Activated naive CD4-positive, alpha-beta T cell treated with anti-CD3 and anti-CD28 coated beads, Interleukin-2, amount 50 U/mL, for 72 hours (primary cell): ENCODE results near the gene NOC4L. TPM values are rescaled to one million over a fixed set of nuclear protein-coding genes. Genes with fewer than 3 reads are reported as not detected.
"Not testable (repeated sequence)": the region's sequence is repeated elsewhere in the genome, so short reads cannot be mapped to it uniquely, and the experiment has no call there.

Source experiments
- ATAC-seq, 2 donors: fragments of 150-1000 bp; cut with Tn5 transposase; 2 replicates each; pipeline ENCODE4 v1.10.0; 2021; ENCODE audit warnings: mild to moderate bottlenecking in 2 of 2, moderate library complexity in 2 of 2
- DNase-seq, 2 donors: peaks; one replicate each; pipeline ENCODE4 v3.0.0; 2021 to 2022; ENCODE audit warnings: low spot score in 2 of 2
- H3K27ac Mint-ChIP-seq, 2 donors: one replicate each; pipeline ENCODE4 v1.8.0; 2022; ENCODE audit warnings: mild to moderate bottlenecking in 2 of 2, mixed read lengths in 2 of 2
- H3K36me3 Mint-ChIP-seq, 2 donors: one replicate each; pipeline ENCODE4 v1.8.0; 2022; ENCODE audit warnings: mixed read lengths in 2 of 2
- H3K9me3 Mint-ChIP-seq, 2 donors: one replicate each; pipeline ENCODE4 v1.8.0; 2022; ENCODE audit warnings: mixed read lengths in 2 of 2
- total RNA-seq, 2 donors: library from RNA; stranded (reverse); gene quantifications; one replicate each; pipeline ENCODE4 v1.2.3, GENCODE V29; 2022

NOC4L gene
- total RNA-seq, 2 donors from 2014 or later: 21.0 to 29.3 TPM

DNA sequence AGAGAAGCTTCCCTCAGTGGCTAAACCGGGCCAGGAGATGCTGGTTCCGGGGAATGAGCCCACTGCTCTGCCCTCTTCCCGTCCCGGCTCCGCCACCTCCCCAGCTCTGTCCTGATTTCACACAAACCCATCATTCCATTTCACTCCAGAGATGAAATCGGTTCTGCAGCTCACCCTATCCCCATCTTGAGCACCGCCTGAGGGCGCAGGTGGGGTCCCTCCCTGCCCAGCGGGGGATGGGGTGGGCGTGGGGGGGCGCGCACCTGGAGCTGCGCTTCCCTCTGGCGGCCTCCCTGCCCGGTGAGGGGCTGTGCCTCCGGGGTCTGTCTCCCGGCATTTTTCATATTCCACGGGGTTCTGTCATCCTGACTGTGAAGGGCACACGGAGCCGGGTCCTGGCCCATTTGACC is 44.7 kb downstream of the NOC4L start:
- ATAC-seq (no peak), DNase-seq (no peak)
- Mint-ChIP-seq H3K27ac (peak overlapping the region in 1 of 2 donors; percentile 61), H3K9me3 (peaks cover 7 to 8% of the 10 kb centered on the region in 2 donors), H3K36me3 (peaks cover 18 to 25% of the 10 kb centered on the region in 2 donors)

DNA sequence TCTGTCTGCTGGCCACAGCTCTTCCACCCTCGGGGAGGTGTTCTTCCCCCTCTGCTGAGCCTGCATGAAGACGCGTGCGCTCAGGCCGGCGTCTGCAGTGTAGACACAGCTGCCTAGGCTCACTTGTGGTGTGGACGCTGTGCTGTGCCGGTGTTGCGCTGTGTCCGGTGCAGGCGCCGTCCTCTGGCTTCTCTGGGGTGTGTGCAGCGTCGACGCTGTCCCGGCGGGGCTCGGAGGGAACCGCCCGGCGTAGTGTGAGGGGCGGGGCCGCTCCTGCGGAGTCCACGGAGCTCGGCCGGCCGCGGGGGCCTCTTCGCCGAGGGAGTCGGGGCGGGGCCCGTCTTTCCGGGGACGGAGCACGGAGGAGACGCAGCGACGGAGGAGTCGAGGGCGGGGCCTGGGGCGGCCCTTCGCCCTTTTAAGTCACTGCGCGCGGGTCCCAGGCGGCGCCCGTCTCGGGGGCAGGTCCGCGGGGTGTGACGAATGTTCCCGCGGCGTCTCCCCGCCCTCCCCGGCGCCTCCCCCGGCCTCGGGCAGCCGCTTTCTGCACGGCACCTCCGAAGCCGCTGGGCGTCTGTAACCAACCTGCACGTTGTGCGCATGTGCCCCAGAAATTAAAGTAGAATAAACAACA is 45.2 kb downstream of the NOC4L start:
- peak; percentile 91 to 93 for DNase-seq

DNA sequence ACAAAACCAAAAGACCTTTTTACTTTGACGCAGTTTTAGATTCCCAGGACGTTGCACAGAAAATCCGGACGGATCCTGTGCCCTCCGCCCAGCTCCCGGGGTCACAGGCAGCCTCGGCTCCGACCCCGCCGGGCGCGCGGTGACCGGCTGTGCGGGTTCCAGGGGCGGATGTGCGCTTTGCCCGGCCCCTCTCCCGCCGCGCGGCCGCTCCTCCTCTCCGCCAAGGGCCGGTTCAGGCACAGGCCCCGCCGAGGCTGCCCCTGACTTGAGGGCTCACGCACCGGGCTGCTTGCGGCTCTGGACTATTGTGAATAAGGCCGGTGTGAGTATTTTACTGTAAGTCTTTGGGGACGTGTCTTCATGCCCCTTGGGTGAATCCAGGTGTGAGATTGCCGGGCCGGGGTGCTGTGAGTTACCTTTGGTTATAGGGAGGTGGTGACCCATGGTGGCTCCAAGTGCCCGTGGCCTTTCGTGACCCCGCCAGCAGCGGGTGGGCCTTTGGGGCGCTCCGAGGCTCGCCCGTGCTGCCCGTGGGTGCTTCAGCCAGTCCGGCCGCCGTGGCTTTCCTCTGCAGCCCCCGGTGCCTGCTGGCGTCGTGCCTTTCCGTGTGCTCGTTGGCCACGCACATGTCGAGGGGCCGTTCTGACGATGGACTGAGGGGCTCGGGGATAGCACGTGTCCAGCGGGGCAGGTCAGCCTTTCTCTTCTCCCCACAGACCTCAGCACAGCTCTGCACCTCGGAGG is 45.9 kb downstream of the NOC4L start:
- peaks cover 7 to 12% of the 10 kb centered on the region in 2 donors for H3K9me3 Mint-ChIP-seq
- no peak for DNase-seq
- peak overlapping the region in 1 of 2 donors; percentile 61 for H3K27ac Mint-ChIP-seq
- peaks cover 23 to 29% of the 10 kb centered on the region in 2 donors for H3K36me3 Mint-ChIP-seq
- peak; percentile 20 to 28 for ATAC-seq

More for the DNA sequence above, 45.2 kb downstream of the NOC4L start:
- peak overlapping the region in 1 of 2 donors; percentile 61 for H3K27ac Mint-ChIP-seq
- H3K36me3 Mint-ChIP-seq: peaks cover 23 to 29% of the 10 kb centered on the region in 2 donors
- ATAC-seq: peak; percentile 91 to 97
- peaks cover 7 to 12% of the 10 kb centered on the region in 2 donors for H3K9me3 Mint-ChIP-seq

DNA sequence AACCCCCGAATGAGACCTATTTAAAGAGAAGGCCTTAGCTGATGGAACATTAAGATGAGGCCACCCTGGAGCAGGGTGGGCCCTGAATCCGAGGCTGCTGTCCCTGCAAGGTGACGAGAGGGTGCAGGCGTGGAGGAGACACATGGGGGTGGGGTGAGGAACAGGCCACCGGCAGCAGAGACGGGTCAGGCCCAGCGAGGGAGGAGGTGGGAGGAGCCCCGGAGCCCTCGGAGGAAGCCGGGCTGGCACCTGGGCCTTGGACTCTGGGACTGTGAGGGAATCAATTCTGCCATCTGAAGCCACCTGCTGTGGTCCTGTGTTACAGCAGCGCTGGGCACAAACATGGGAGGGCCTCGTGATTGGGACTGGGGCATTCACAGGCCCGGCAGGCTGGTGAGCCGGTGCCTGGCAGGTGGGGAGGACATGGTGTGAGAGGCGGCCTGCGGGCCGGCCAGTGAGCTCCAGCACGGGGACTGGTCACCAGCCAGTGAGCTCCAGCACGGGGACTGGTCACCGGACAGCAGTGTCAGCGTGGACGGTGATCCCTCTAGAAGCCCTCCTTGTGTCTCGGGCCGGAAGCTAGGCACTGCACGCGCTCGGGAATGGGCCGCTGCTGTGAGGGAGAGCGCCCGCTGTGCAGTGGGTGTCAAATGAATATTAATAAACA is 46.7 kb downstream of the NOC4L start:
- no peak for ATAC-seq
- peaks cover 7 to 12% of the 10 kb centered on the region in 2 donors for H3K9me3 Mint-ChIP-seq
- no peak for DNase-seq
- H3K27ac Mint-ChIP-seq: no peak overlapping the region
- peaks cover 16 to 24% of the 10 kb centered on the region in 2 donors for H3K36me3 Mint-ChIP-seq

DNA sequence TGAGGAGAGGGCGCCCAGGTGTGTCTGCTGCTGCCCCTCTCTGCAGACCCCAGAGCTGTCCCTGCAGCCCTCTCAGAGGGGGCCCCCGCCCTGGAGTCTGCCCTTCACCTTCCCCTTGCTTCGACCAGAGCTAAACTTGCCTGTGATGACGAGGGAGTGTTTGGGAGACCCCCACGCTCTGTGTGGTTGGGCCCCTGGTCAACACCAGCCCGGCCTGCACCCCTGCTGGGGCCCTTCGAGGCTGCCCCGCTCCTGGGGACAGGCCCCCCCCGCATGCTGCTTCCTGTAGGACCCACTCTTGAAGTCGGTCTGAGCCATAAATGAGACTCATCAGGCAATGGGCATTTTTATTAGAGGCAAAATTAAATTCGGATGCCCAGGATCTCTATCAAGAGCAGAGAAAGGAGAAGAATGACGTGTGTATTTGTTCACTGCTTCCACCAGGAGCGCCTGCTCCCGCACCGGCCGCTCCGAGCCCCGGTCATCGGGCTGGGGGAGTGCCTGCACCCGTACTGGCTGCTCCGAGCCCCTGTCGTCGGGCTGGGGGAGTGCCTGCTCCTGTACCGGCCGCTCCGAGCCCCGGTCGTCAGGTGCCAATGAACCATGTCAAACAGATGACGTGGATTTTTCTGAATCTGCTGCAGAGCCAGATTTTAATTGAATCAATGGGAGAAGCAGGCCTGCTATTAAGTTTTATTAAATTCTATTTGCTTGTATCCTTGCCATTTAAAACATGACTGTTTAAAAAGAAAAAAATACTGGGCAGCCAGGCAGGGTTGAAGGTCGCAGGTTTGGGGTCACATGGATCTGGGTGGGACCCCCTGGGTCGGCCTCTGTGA is 47.7 kb downstream of the NOC4L start:
- peaks cover 15 to 23% of the 10 kb centered on the region in 2 donors for H3K36me3 Mint-ChIP-seq
- H3K9me3 Mint-ChIP-seq: peaks cover 7 to 12% of the 10 kb centered on the region in 2 donors
- no peak overlapping the region for H3K27ac Mint-ChIP-seq
- DNase-seq (no peak), ATAC-seq (no peak)

DNA sequence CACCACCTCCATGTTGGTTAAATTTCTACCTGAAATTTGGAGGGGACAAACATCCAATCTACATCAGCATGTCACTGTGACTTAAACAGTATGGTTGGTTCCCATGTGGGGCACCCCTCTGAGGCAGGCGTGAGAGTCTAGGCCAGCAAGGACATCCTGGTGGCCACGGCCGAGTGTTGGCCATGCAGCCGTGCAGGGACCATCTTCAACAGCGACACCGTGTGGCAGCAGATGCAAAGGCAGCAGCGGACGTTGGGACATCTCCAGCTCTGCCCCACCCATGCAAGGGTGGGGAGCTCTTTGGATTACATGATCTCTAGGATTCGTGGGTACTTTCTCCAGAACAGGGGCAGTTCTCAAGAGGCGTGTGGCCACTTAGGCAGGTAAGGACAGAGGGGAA is 49.8 kb downstream of the NOC4L start:
- DNase-seq (peak in 1 of 2 donors; percentile 60), ATAC-seq (no peak)
- Mint-ChIP-seq H3K9me3 (peaks cover 7 to 12% of the 10 kb centered on the region in 2 donors), H3K27ac (peak overlapping the region in 1 of 2 donors; percentile 44), H3K36me3 (peaks cover 15 to 18% of the 10 kb centered on the region in 2 donors)

DNA sequence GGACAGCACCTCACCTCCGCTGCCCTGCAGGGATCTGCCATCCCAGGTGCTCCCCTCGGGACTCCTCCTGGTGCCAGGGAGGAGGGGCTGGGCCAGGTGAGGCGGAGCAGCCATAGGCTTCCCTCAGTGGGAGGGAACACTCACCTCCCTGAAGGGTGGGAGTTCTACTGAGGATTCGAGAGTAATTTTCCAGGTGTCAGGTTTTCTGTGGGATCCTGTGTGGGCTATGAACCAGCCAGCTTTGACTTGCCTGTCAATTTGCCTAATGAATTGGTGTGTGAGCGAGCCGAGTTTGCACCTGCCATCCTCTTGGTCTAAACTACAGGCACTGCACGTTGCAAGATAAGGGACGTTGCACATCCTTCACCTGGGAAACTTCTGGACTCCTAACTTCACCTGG is 50.3 kb downstream of the NOC4L start:
- Mint-ChIP-seq H3K36me3 (peaks cover 13 to 15% of the 10 kb centered on the region in 2 donors), H3K27ac (no peak overlapping the region), H3K9me3 (peaks cover 7 to 12% of the 10 kb centered on the region in 2 donors)
- DNase-seq (no peak), ATAC-seq (no peak)

DNA sequence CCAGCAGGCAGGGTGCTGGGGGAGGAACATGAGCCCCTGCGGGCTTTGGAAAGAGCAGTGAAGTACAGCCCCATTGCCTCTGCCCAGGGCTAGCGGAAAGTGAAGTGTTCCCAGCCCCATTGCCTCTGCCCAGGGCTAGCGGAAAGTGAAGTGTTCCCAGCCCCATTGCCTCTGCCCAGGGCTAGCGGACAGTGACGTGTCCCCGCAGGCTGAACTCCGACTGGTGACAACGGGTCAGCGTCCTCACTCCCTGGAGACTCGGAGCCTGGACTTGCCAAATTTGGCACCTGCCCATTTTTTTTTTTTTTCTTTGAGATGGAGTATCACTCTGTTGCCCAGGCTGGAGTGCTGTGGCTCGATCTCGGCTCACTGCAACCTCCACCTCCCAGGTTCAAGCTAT is 51.0 kb downstream of the NOC4L start:
- Mint-ChIP-seq H3K9me3 (peaks cover 7 to 12% of the 10 kb centered on the region in 2 donors), H3K36me3 (peaks cover 13 to 15% of the 10 kb centered on the region in 2 donors)
- DNase-seq, H3K27ac Mint-ChIP-seq, ATAC-seq: not testable (repeated sequence)

DNA sequence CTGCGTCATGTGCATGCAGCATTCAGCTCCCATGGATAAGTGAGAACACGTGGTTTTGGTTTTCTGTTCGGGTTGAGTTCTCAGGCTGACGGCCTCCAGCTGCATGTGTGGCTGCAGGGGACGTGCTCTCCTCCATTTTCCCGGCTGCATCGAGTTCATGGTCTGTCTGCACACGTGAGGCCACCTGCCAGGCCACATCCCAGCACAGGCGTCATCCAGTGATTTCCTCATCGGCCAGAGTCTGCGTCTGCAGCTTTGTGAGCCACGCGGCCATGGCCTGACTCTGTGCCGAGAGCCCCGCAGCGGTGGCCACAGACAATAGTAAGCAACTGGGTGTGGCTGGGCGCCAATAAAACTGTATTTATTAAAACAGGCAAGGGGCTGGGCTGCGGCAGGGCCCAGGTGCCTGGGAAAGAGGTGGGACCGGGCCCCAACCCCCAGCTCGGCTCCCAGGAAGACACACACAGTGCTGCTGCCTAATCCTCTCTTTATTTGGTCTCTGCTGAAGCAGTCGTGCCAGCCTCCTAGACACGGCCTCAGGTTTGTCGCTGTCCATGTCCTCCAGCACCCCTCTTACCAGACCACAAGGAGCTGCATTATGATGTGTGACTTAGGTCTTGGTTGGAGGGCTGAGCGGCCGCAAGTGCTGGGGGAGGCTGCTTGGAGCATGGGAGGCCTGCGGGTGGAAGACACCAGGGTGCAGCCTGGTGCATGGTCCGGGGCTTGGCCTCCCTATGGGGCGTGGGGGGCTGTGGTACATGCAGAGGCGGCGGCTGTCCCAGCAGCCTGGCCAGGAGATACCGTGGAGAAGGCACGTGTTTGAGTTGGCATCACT is 52.0 kb downstream of the NOC4L start:
- no peak overlapping the region for H3K27ac Mint-ChIP-seq
- peaks cover 13 to 15% of the 10 kb centered on the region in 2 donors for H3K36me3 Mint-ChIP-seq
- H3K9me3 Mint-ChIP-seq: peaks cover 7 to 12% of the 10 kb centered on the region in 2 donors
- DNase-seq (no peak), ATAC-seq (no peak)

DNA sequence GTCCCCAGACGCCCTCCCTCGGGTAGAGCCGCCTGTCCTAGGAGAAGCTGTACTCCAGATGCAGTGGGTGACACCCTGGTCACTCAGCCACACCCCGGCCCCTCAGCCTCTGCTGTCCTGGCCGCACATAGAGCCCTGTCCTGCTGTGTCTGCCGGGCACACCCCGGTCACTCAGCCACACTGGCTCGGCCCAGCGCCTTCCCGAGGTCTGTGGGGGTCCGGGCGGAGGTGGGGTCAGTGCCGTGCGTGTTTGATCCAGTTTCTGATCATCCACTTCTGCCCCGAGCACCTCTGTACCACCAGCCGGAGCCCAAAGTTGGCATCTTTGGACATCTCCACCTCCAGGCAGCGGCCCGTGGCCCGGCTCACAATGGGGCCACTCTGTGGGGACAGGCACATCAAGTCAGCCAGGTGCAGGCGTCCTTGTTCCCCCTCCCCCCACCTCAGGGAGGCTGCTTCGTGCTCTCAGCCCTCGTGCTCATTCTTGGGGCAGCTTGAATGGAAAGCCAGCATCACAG is 52.7 kb downstream of the NOC4L start:
- DNase-seq (no peak), ATAC-seq (no peak)
- Mint-ChIP-seq H3K27ac (no peak overlapping the region), H3K9me3 (peaks cover 7 to 12% of the 10 kb centered on the region in 2 donors), H3K36me3 (peaks cover 13 to 15% of the 10 kb centered on the region in 2 donors)

DNA sequence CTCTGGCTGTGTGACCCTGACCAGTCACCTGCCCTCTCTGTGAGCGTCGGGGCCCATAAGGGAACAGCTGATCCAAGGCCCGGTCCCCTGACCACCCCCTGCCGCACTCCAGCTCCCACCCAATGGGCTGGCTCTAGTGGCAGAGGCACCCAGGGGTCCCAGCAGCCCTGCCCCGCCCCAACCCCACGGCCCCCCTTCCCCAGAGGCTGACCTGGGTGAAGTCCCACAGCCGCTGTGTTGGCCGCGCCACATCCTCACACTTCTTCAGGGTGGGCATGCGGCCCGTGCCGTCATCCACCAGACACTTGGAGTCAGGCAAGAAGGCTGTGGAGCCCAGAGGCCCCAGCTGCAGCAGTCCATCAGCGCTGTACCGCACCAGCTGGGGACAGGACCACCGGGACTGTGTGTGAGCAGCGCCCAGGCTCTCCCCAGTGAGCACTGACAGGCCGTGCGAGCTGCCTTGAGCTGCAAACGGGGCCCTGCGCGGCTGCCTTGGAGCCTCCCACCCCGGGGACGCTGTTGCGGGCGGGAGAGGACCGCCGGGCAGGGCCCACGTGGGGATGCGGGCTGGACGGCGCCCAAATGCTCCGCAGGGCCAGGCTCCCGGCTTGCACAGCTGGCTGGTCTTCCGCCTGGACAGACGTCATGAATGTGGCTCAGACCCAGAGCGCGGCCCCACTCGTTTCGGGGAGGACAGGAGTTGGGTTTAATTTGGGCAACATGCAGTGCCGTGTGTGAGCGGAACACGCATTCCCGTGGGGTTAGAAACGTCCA is 53.5 kb downstream of the NOC4L start:
- H3K36me3 Mint-ChIP-seq: peaks cover 13 to 15% of the 10 kb centered on the region in 2 donors
- no peak for ATAC-seq
- peaks cover 7 to 12% of the 10 kb centered on the region in 2 donors for H3K9me3 Mint-ChIP-seq
- no peak for DNase-seq
- no peak overlapping the region for H3K27ac Mint-ChIP-seq

DNA sequence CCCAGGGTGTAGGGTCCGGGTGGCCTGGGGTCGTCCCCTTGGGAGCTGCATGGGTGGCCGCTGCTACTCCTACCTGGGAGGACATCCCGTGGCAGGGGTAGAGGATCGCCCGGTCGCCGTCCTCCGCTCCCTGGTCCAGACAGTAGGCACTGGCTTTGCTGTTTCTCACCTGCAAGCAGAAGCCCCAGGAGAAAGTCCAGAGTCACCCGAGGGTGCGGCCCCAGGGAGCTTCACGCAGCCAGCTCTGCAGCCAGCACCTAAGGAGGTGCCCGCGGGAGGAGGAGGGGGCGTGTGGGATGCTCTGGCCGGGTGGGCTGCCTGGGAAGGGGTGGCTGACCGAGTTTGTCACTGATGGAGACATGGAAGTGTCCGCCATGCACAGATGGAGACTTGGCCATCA is 54.8 kb downstream of the NOC4L start:
- no peak for ATAC-seq
- H3K27ac Mint-ChIP-seq: no peak overlapping the region
- no peak for DNase-seq
- H3K9me3 Mint-ChIP-seq: peaks cover 2 to 3% of the 10 kb centered on the region in 2 donors
- H3K36me3 Mint-ChIP-seq: peaks cover 2 to 4% of the 10 kb centered on the region in 2 donors

DNA sequence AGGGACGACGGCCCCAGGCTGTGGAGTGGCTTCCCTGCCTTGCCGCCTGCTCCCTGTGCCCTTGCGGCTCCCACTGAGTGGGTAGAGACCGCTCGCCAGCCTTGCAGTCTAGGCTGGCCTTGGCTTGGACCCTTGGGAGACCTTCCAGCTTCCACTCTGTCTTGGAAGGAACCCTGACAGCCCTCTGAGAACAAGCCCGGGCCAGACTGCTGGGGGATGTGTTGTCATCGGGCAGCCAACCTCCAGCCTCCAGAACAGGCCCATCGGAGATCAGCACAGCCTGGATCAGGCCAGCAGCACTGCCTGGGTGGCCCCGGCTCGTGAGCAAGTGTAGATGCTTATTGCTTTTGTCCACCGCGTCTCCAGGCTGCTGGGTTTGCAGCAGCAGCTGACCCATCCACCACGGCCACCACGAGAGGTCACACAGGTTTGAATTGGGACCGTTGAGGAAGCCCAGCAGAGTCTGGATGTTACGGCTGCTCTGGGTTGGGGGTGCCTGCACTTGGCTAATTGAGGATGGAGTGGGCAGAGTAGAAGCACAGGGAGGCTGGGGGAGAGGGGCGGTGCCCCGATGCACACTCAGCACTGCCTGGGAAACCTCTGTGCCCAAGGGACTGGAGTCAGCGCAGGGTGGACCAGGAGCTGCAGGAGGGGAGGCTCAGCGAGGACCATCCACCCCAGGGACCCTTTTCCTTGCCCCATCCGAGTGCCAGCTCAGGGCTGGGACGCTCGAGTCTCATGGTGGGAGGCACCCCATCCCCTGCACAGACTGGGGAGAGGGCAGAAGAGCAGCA is 55.5 kb downstream of the NOC4L start:
- Mint-ChIP-seq H3K36me3 (no peaks in the 10 kb centered on the region), H3K27ac (no peak overlapping the region), H3K9me3 (no peaks in the 10 kb centered on the region)
- ATAC-seq (no peak), DNase-seq (no peak)

DNA sequence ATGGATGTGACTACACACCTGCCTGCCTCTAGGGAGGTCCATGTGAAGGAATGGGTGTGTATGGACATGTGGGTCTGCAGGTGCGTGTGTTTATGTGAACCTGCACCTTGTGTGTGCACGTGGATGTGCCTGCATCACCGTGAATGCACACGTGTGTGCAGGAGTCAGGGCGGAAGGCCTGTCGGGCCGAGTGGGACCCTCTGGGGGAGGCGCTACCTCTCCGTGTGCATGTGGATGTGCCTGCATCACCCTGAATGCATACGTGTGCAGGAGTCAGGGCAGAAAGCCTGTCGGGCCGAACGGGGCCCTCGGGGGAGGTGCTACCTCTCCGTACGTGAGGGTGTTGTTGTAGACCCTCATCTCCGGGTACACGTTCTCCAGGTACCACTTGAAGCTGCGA is 56.5 kb downstream of the NOC4L start:
- no peak for DNase-seq
- Mint-ChIP-seq H3K27ac (no peak overlapping the region), H3K36me3 (no peaks in the 10 kb centered on the region), H3K9me3 (no peaks in the 10 kb centered on the region)
- ATAC-seq: no peak
